Urothelium cell line (cell line): Measurements from ENCODE around the gene LGALS1.
"Not testable (repeated sequence)": the region's sequence is repeated elsewhere in the genome, so short reads cannot be mapped to it uniquely, and the experiment has no call there.

Experiments
- DNase-seq: peaks from one replicate; pipeline ENCODE4 v3.0.0; 2011; ENCODE audit warnings: low spot score, mixed read lengths
- FAIRE-seq: peaks from 2 replicates; lab custom pipeline; 2011; peaks lifted over from hg19 to GRCh38; lab: Jason Lieb, UNC

Gene LGALS1

DNA sequence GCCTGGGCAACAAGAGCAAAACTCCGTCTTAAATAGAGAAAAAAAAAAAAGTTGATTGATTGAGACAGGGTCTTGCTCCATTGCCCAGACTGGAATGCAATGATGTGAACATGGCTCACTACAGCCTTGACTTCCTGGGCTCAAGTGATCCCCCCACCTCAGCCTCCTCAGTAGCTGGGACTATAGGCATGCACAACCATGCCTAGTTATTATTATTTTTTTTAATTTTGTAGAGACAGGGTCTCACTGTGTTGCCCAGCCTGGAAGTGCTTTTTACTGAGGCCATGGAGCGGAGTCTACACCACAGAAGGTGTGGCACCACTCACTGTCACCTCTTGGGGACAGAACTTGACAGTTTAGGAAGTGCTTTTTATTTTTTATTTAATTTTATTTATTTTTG lies 39.2 kb downstream of the LGALS1 start:
- DNase-seq (no peak), FAIRE-seq (no peak)

DNA sequence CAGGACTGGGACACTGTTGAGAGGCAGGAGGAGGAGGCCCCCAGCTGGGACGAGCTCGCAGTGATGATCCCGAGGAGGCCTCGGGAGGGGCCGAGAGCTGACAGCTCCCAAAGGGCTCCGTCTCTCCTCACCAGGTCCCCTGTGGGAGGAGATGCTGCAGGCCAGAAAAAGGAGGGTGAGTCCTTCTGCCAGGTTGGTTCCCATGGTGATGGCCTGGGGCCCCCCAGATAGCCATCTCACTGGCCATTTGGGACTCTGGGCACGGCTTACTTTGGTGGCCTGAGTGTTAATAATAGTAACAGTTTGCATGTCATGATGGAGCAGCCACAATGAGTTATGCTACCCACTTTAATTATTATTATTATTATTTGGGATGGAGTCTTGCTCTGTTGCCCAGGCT lies 40.3 kb downstream of the LGALS1 start:
- no peak for DNase-seq
- no peak for FAIRE-seq

DNA sequence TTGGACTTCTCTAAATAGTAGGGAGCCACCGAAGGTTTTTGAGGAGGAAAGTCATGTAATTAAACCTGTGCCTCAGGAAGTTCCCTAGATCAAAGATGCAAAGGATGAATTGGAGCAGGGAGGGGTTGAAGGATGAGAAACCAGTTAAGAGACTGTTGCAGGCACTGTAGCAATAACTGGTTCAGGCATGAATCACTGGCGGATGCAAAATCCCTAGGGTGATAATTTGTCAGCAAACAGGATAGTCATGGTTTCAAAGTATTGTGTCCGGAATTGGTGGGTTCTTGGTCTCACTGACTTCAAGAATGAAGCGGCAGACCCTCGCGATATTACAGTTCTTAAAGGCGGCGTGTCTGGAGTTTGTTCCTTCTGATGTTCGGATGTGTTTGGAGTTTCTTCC lies 41.3 kb downstream of the LGALS1 start:
- DNase-seq, result no peak

DNA sequence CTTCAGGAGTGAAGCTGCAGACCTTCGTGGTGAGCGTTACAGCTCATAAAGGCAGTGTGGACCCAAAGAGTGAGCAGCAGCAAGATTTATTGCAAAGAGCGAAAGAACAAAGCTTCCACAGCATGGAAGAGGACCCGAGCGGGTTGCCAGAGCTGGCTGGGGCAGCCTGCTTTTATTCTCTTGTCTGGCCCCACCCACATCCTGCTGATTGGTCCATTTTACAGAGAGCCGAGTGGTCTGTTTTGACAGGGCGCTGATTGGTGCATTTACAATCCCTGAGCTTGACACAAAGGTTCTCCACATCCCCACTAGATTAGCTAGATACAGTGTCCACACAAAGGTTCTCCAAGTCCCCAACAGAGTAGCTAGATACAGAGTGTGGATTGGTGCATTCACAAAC lies 41.8 kb downstream of the LGALS1 start:
- not testable (repeated sequence) for DNase-seq, FAIRE-seq

More for the DNA sequence above, 41.3 kb downstream of the LGALS1 start:
- no peak for FAIRE-seq

DNA sequence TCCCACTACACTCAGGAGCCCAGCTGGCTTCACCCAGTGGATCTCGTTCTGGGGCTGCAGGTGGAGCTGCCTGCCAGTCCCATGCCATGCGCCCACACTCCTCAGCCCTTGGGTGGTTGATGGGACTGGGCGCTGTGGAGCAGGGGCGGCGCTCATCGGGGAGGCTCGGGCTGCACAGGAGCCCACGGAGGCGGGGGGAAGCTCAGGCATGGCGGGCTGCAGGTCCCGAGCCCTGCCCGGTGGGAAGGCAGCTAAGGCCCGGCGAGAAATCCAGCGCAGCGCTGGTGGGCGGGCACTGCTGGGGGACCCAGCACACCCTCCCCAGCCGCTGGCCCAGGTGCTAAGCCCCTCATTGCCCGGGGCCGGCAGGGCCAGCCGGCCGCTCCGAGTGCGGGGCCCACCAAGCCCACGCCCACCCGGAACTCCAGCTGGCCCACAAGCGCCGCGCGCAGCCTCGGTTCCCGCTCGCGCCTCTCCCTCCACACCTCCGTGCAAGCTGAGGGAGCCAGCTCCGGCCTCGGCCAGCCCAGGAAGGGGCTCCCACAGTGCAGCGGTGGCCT lies 42.4 kb downstream of the LGALS1 start:
- not testable (repeated sequence) for FAIRE-seq, DNase-seq

DNA sequence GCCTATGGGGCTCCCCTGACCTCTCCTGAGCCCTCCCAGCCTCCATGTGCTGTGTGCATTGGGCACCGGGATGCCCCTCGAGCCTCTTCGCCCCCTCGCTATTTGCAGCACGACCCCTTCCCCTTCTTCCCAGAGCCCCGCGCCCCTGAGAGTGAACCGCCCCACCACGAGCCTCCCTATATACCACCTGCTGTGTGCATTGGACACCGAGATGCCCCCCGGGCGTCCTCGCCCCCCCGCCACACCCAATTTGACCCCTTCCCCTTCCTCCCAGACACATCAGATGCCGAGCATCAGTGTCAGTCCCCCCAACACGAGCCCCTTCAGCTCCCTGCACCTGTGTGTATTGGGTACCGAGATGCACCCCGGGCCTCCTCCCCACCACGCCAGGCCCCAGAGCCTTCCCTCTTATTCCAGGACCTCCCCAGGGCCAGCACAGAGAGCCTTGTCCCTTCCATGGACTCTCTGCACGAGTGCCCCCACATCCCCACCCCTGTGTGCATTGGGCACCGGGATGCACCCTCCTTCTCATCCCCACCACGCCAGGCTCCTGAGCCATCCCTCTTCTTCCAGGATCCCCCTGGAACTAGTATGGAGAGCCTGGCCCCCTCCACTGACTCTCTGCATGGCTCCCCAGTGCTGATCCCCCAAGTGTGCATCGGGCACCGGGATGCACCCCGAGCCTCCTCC lies 50.3 kb downstream of the LGALS1 start:
- DNase-seq (no peak), FAIRE-seq (no peak)

DNA sequence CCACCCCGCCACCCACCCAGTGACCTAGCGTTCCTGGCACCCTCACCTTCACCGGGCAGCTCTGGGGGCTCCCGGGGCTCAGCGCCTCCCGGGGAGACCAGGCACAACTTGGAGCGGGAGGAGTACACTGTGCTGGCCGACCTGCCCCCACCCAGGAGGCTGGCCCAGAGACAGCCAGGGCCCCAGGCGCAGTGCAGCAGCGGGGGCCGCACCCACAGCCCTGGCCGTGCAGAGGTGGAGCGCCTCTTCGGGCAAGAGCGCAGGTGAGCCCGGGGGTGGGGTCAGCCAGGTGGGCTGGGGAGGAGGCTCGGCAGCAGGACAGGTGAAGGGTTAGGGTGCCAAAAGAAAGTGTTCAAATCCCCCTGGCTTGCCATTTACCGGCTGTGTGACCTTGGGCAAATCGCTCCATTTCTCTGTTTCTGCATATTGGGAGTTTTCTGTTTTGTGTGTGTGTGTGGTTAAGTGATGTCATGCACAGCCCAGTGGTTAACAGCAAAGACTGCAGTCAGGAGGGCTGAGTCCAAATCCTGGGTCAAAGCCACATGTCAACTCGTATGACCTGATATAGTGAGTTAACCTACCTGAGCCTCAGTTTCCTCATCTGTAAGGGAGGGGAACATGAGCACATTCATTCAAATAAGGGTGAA lies 50.9 kb downstream of the LGALS1 start:
- FAIRE-seq, result no peak

DNA sequence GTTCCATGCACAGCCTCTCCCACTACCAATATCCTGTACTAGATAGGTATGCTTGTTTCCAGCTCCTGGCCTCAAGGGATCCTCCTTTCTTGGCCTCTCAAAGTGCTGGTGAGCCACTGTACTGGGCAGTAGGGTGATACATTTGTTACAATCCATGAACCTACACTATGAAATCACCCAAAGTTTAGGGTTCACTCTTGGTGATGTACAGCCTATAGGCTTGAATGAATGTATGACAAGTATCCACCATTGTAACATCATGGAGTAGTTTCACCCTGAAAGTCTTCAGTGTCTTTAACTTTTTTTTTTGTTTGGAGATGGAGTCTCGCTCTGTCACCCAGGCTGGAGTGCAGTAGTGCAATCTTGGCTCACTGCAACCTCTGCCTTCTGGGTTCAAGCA lies 53.2 kb downstream of the LGALS1 start:
- DNase-seq, result no peak
- FAIRE-seq, result no peak

More for the DNA sequence above, 50.9 kb downstream of the LGALS1 start:
- no peak for DNase-seq
